Upper lobe of left lung (tissue), 6 donors: ENCODE measurements around the gene CCDC38. TPM values are rescaled to one million over a fixed set of nuclear protein-coding genes. Genes with fewer than 3 reads are reported as not detected.
A peak's percentile ranks its signal among the peaks of the same experiment; 100 is the strongest.

Source experiments
- ATAC-seq, 2 donors: fragments of 200-7000 bp; cut with Tn5 transposase; one replicate each; pipeline ENCODE4 v1.9.1; 2022; ENCODE audit warnings: mild to moderate bottlenecking in 2 of 2, moderate library complexity in 2 of 2; ENCODE audit not compliant: low FRiP score in 2 of 2
- DNase-seq, 2 donors: peaks; one replicate each; pipeline ENCODE4 v3.0.0-alpha.2; 2019 to 2020
- H3K27ac ChIP-seq, 4 donors: fragments of 200-600 bp; sonication (generic); one replicate each; pipeline ENCODE4 v1.5.1; 2016 to 2019
- H3K27me3 ChIP-seq, 4 donors: fragments of 200-600 bp; sonication (generic); one replicate each; pipeline ENCODE4 v1.5.1; 2017 to 2019
- H3K36me3 ChIP-seq, 4 donors: fragments of 200-600 bp; sonication (generic); one replicate each; pipeline ENCODE4 v1.5.1; 2016 to 2019
- H3K4me1 ChIP-seq, 4 donors: fragments of 200-600 bp; sonication (generic); one replicate each; pipeline ENCODE4 v1.5.1; 2018 to 2019
- H3K4me3 ChIP-seq, 4 donors: fragments of 200-600 bp; sonication (generic); one replicate each; pipeline ENCODE4 v1.5.1; 2017 to 2019; ENCODE audit warnings: mild to moderate bottlenecking in 2 of 4, moderate library complexity in 1 of 4
- H3K9me3 ChIP-seq, 4 donors: fragments of 200-600 bp; sonication (generic); one replicate each; pipeline ENCODE4 v1.5.1; 2018 to 2019
- CTCF ChIP-seq, 6 experiments: fragments of 450-650 bp in 4 of 6; fragments of 200-600 bp in 2 of 6; sonication (generic) in 2 of 6; IDR thresholded peaks; one replicate each; pipeline ENCODE4 v1.5.1; 2016 to 2019; ENCODE audit warnings: antibody characterized with exemption in 6 of 6
- EP300 ChIP-seq, 4 donors: sonication (generic); formaldehyde crosslinking; IDR thresholded peaks; one replicate each; pipeline ENCODE4 v1.5.1; 2017; ENCODE audit warnings: antibody characterized with exemption in 4 of 4, control low read depth in 2 of 4
- POLR2A ChIP-seq, 4 donors: fragments of 450-650 bp; IDR thresholded peaks; one replicate each; pipeline ENCODE4 v1.5.1; 2016 to 2017; ENCODE audit warnings: antibody characterized with exemption in 4 of 4, mild to moderate bottlenecking in 2 of 4
- POLR2AphosphoS5 ChIP-seq, 2 donors: sonication (generic); formaldehyde crosslinking; IDR thresholded peaks; one replicate each; pipeline ENCODE4 v1.5.1; 2017; ENCODE audit warnings: antibody characterized with exemption in 2 of 2
- WGBS, 2 donors: methylation state at CpG; one replicate each; pipeline ENCODE4 v1.1.5; 2017 to 2018; 5-methylcytosine and 5-hydroxymethylcytosine counted together
- total RNA-seq, 6 donors: library from RNA; depleted of rRNA in 4 of 6; stranded (reverse); fragments of >200 nt in 4 of 6; gene quantifications; one replicate each; pipeline versions ENCODE4 v1.1.0 to v1.2.1, GENCODE V29; 2016 to 2021
- donor health status: DM: no; HTN: no; CAD: no; lungs with moderate emphysema.
- donor health status: DM: no; HTN: yes; CAD: no; lungs with severe emphysema.

Gene CCDC38
- total RNA-seq, 6 donors from 2014 or later: 0.13 to 0.14 TPM; not detected in 4

GRCh38 chr12:95830335-95831089 is 111.9 kb downstream of the CCDC38 start:
- WGBS, 2 donors: 49 to 55% methylated on average over 2 of the region's 2 CpGs
- H3K9me3 ChIP-seq: no peaks in the 10 kb centered on the region
- H3K36me3 ChIP-seq: no peaks in the 10 kb centered on the region
- ATAC-seq (no peak), DNase-seq (no peak)
- TF ChIP-seq EP300 (IDR thresholded peaks at IDR 0.05) (no peak), POLR2AphosphoS5 (IDR thresholded peaks at IDR 0.05) (no peak), POLR2A (IDR thresholded peaks at IDR 0.05) (no peak), CTCF (IDR thresholded peaks at IDR 0.05) (no peak)
- H3K27me3 ChIP-seq: no peaks in the 10 kb centered on the region
- H3K27ac ChIP-seq: peak overlapping the region; percentile 22 to 66 (median 36)
- H3K4me1 ChIP-seq: peaks cover 7 to 25% (median 13%) of the 10 kb centered on the region in 4 donors
- H3K4me3 ChIP-seq: no peak overlapping the region

GRCh38 chr12:95829395-95829794 is 113.0 kb downstream of the CCDC38 start:
- H3K4me1 ChIP-seq: peaks cover 7 to 17% (median 13%) of the 10 kb centered on the region in 4 donors
- ATAC-seq (no peak), DNase-seq (no peak)
- no peaks in the 10 kb centered on the region for H3K9me3 ChIP-seq
- peak overlapping the region in 1 of 4 donors; percentile 2 for H3K4me3 ChIP-seq
- peak overlapping the region; percentile 22 to 66 (median 36) for H3K27ac ChIP-seq
- no peaks in the 10 kb centered on the region for H3K36me3 ChIP-seq
- TF ChIP-seq EP300 (IDR thresholded peaks at IDR 0.05) (peak in 1 of 4 donors; percentile 18), POLR2AphosphoS5 (IDR thresholded peaks at IDR 0.05) (no peak)
- no peaks in the 10 kb centered on the region for H3K27me3 ChIP-seq

GRCh38 chr12:95820096-95820703 is 122.2 kb downstream of the CCDC38 start:
- DNase-seq: no peak
- ATAC-seq: peak in 1 of 2 donors; percentile 46
- Histone ChIP-seq H3K4me1 (no peaks in the 10 kb centered on the region), H3K9me3 (no peaks in the 10 kb centered on the region), H3K36me3 (no peaks in the 10 kb centered on the region), H3K27ac (no peak overlapping the region), H3K4me3 (no peak overlapping the region), H3K27me3 (no peaks in the 10 kb centered on the region)
- WGBS, 2 donors: 0 to 5% methylated on average over 1 of the region's 1 CpG
- TF ChIP-seq POLR2A (IDR thresholded peaks at IDR 0.05) (no peak), EP300 (IDR thresholded peaks at IDR 0.05) (no peak), POLR2AphosphoS5 (IDR thresholded peaks at IDR 0.05) (no peak), CTCF (IDR thresholded peaks at IDR 0.05) (peak in 5 of 6 experiments; percentile 32 to 59 (median 53))

Other genes starting within 250 kb of the CCDC38 start
- gene NTN4, start 151.8 kb downstream of the CCDC38 start, total RNA-seq: 100 to 1,000 TPM in 2 of 6 donors, 10 to 100 TPM in 4; 74.1 to 115 (median 94.3) TPM
- gene SNRPF, start 83.7 kb downstream of the CCDC38 start, total RNA-seq: 10 to 100 TPM in 4 of 6 donors, 1 to 10 TPM in 2; 2.1 to 16.6 (median 14.3) TPM
- gene AMDHD1, start 717 bp upstream of the CCDC38 start, total RNA-seq: 1 to 10 TPM in 4 of 6 donors, under 1 TPM in 1, not detected in 1; 0.91 to 2.2 (median 1.9) TPM
- 10 to 100 TPM in 1 of 6 donors, 1 to 10 TPM in 5; 3.0 to 11.5 (median 5.2) TPM for gene HAL, start 53.7 kb upstream of the CCDC38 start, total RNA-seq
- gene LTA4H, start 93.0 kb upstream of the CCDC38 start, total RNA-seq: 100 to 1,000 TPM; 110 to 314 (median 254) TPM